ENCODE data around the gene TULP1. TPM values are rescaled to one million over a fixed set of nuclear protein-coding genes. Genes with fewer than 3 reads are reported as not detected.

Gene TULP1
- total RNA-seq, 1 donor from 2014 or later: not detected

DNA sequence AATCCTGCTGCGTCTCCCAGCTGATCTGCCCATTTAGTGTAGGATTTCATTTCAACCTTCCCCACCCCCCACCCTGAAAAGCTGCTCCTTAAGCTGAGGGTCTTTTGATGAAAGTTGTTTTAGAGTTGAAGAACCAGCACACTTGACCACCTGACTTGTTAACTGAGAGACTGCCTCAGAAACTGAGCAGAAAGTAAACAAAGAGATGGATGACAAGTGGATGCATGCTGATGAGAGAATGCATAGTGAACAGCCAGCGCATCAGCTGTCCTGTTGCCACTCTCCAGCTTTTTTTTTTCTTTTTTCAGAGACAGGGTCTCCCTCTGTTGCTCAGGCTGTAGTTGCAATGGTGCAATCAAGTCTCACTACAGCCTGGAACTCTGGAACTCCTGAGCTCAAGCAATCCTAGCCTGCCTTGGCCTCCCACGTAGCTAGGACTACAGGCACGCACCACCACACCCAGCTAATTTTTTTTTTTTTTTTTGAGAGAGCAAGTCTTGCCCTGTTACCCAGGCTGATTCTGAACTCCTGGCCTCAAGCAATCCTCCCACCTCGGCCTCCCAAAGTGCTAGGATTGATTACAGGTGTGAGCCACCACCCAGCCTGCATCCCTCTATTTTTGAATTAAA, 35.0 kb downstream of the TULP1 start:
- Mint-ChIP-seq H3K36me3 (ENCODE audit: low read depth) (no peaks in the 10 kb centered on the region), H3K4me3 (peak overlapping the region; percentile 73), H3K4me1 (peaks cover 26% of the 10 kb centered on the region), H3K27ac (ENCODE audit: unreplicated experiment) (no peak overlapping the region), H3K27me3 (ENCODE audit: low read depth) (peaks cover 9% of the 10 kb centered on the region), H3K9me3 (no peaks in the 10 kb centered on the region)
- TF ChIP-seq CTCF (conservative IDR thresholded peaks at IDR 0.05): no peak
- DNase-seq (ENCODE audit: low read depth, low spot score): no peak

DNA sequence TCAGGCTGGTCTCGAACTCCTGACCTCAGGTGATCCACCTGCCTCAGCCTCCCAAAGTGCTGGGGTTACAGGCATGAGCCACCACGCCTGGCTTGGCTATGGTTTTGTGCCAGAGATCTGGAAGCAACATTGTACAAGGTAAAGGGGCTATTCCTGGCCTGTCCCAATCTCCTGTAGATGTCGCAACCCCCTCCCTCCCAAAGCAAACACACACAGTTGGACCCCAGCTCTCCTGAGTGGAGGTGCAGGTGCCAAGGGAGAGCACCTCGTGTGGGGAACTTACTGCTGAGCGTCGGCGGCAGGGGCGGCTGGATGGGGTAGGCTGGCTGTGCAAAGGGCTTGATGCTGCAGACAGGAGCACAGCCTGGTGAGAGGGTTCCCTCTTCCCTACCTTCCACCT, 35.7 kb downstream of the TULP1 start:
- Mint-ChIP-seq H3K4me3 (no peak overlapping the region), H3K27ac (ENCODE audit: unreplicated experiment) (no peak overlapping the region)

DNA sequence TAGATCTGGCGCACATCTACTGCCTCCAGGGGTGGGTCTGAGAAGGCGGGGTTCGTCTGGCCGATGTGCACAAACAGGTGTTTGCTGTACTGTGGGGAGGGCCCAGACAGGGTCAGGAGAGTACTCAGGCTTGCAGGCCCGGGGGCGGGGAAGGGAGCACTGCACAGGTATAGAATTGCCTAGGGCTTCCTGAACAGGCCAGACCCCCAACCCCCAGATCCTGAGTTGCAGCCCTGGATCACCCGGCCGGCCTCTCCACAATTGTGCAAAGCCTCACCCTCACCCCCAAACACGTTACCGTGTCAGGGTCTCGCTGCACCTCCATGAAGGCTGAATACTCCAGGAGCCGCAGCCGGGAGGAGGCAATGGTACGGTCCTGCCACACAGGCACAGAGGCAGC, 36.7 kb downstream of the TULP1 start:
- H3K36me3 Mint-ChIP-seq (ENCODE audit: low read depth): peaks cover 5% of the 10 kb centered on the region
- peaks cover 35% of the 10 kb centered on the region for H3K4me1 Mint-ChIP-seq
- no peak overlapping the region for H3K27ac Mint-ChIP-seq (ENCODE audit: unreplicated experiment)
- peak overlapping the region; percentile 79 for H3K4me3 Mint-ChIP-seq
- H3K27me3 Mint-ChIP-seq (ENCODE audit: low read depth): peaks cover 9% of the 10 kb centered on the region
- no peaks in the 10 kb centered on the region for H3K9me3 Mint-ChIP-seq
- no peak for DNase-seq (ENCODE audit: low read depth, low spot score)
- no peak for TF ChIP-seq CTCF (conservative IDR thresholded peaks at IDR 0.05)

More for the DNA sequence above, 35.7 kb downstream of the TULP1 start:
- Mint-ChIP-seq H3K36me3 (ENCODE audit: low read depth) (peaks cover 5% of the 10 kb centered on the region), H3K4me1 (peaks cover 32% of the 10 kb centered on the region), H3K27me3 (ENCODE audit: low read depth) (peaks cover 9% of the 10 kb centered on the region), H3K9me3 (no peaks in the 10 kb centered on the region)
- TF ChIP-seq CTCF (conservative IDR thresholded peaks at IDR 0.05): no peak
- DNase-seq (ENCODE audit: low read depth, low spot score): no peak

GRCh38 chr6:35475573-35475972, 37.1 kb downstream of the TULP1 start:
- DNase-seq (ENCODE audit: low read depth, low spot score): no peak
- Mint-ChIP-seq H3K4me1 (peaks cover 35% of the 10 kb centered on the region), H3K27ac (ENCODE audit: unreplicated experiment) (no peak overlapping the region), H3K4me3 (peak overlapping the region; percentile 79), H3K36me3 (ENCODE audit: low read depth) (peaks cover 8% of the 10 kb centered on the region), H3K9me3 (no peaks in the 10 kb centered on the region), H3K27me3 (ENCODE audit: low read depth) (peaks cover 11% of the 10 kb centered on the region)
- TF ChIP-seq CTCF (conservative IDR thresholded peaks at IDR 0.05): no peak

GRCh38 chr6:35474942-35475570, 37.6 kb downstream of the TULP1 start:
- peaks cover 12% of the 10 kb centered on the region for H3K36me3 Mint-ChIP-seq (ENCODE audit: low read depth)
- H3K4me1 Mint-ChIP-seq: peaks cover 40% of the 10 kb centered on the region
- no peaks in the 10 kb centered on the region for H3K9me3 Mint-ChIP-seq
- TF ChIP-seq CTCF (conservative IDR thresholded peaks at IDR 0.05): no peak
- peak overlapping the region; percentile 79 for H3K4me3 Mint-ChIP-seq
- H3K27me3 Mint-ChIP-seq (ENCODE audit: low read depth): peaks cover 11% of the 10 kb centered on the region
- no peak overlapping the region for H3K27ac Mint-ChIP-seq (ENCODE audit: unreplicated experiment)
- DNase-seq (ENCODE audit: low read depth, low spot score): no peak
